Mucosa of descending colon (tissue), 3 donors: ENCODE results near the gene TRAPPC3L. TPM values are rescaled to one million over a fixed set of nuclear protein-coding genes. Genes with fewer than 3 reads are reported as not detected.

ENCODE experiments used
- ATAC-seq: fragments of 200-7000 bp; cut with Tn5 transposase; one replicate; pipeline ENCODE4 v1.9.1; 2020; ENCODE audit warnings: mild to moderate bottlenecking, moderate library complexity
- DNase-seq, 3 donors: peaks; one replicate each; pipeline ENCODE4 v3.0.0-alpha.2; 2020
- H3K36me3 ChIP-seq: fragments of 200-600 bp; one replicate; pipeline ENCODE4 v1.8.0; 2021; ENCODE audit warnings: low read depth, mild to moderate bottlenecking
- H3K4me1 ChIP-seq: fragments of 200-600 bp; one replicate; pipeline ENCODE4 v1.8.0; 2021; ENCODE audit warnings: low read depth, mild to moderate bottlenecking
- H3K4me3 ChIP-seq: fragments of 200-600 bp; one replicate; pipeline ENCODE4 v1.8.0; 2021; ENCODE audit warnings: mild to moderate bottlenecking
- H3K9me3 ChIP-seq: fragments of 200-600 bp; one replicate; pipeline ENCODE4 v1.8.0; 2021; ENCODE audit warnings: mild to moderate bottlenecking
- intact Hi-C, 2 donors: fragments of 100-400 bp; cut with DNase I in 1 of 2; cut with micrococcal nuclease in 1 of 2; formaldehyde crosslinking; loops; one replicate each; pipeline versions ENCODE4 v1.11.0 to v1.11.1; 2022; cut with DNase I, micrococcal nuclease
- total RNA-seq, 3 donors: library from RNA; stranded (reverse); fragmentation: NEBNext Ultra II Directional in 2 of 3; extraction: Animal tissue kit (Norgen Biotek cat#: 25700) in 2 of 3; gene quantifications; one replicate each; pipeline versions ENCODE4 v1.2.1 to v1.2.4, GENCODE V29; 2021 to 2023
- TF ChIP-seq, protein P1 (sequence below): fragments of 200-600 bp; IDR thresholded peaks from one replicate; pipeline ENCODE4 v1.8.0; 2022; ENCODE audit warnings: antibody characterized with exemption, mild to moderate bottlenecking
- donor health status: DM: no; HTN: no; CAD: no; lungs with moderate emphysema.
- donor health status: DM: no; HTN: no; CAD: no.
- donor health status: DM: no; HTN: yes; CAD: no.

TRAPPC3L gene
- total RNA-seq, 3 donors from 2014 or later, result not detected

DNA sequence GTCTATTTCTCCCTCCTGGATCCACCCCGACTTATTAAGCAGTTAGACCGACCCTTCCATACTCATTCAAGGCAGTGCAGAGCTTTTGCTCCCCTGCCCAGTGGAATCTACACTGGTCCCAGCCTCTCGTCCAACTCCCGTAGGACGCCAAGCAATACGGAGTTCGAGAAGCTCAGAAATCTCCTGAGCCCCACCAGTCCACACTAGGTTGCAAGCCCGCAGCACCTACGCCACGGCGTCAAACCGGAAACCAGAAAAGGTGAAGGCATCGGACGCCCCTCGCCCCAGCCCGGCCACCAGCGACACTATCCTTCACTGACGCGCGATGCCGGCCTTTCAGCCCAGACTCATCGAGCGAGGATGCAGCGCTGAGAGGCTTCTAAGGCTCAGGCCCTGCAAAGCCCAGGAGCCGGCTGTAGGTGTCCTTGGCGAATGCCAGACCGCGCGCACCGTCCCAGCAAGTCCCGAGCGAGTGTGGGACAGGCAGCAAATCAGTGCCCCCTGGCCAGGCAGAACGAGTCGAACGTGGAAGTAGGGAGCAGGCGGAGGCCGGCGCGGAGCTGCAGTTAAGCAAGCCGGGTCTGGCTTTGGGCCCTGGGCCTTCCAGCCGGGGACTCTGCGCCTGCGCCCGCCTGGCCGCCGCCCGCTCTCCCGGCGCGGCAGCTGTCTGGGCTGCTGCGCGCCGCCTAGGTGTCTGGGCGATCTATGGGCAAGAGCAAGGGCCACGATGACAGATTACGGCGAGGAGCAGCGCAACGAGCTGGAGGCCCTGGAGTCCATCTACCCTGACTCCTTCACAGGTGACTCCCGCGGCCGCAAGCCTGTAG lies 25.6 kb upstream of the TRAPPC3L start, which contains the start of gene RWDD1:
RWDD1 (plus strand) TSS at position 649 of the 827 bp plus-strand sequence; CDS start at position 728, 79 bp downstream.
- DNase-seq (peak; percentile 99), ATAC-seq (peak; percentile 98)
- H3K4me3 ChIP-seq, result peak within 1 kb of the TSS; percentile 56
- intact Hi-C loops, result no loop called here
- peaks cover 12% of the 10 kb centered on the region for H3K4me1 ChIP-seq
- H3K9me3 ChIP-seq, result no peaks in the 10 kb centered on the region
- TF ChIP-seq, protein P1, sequence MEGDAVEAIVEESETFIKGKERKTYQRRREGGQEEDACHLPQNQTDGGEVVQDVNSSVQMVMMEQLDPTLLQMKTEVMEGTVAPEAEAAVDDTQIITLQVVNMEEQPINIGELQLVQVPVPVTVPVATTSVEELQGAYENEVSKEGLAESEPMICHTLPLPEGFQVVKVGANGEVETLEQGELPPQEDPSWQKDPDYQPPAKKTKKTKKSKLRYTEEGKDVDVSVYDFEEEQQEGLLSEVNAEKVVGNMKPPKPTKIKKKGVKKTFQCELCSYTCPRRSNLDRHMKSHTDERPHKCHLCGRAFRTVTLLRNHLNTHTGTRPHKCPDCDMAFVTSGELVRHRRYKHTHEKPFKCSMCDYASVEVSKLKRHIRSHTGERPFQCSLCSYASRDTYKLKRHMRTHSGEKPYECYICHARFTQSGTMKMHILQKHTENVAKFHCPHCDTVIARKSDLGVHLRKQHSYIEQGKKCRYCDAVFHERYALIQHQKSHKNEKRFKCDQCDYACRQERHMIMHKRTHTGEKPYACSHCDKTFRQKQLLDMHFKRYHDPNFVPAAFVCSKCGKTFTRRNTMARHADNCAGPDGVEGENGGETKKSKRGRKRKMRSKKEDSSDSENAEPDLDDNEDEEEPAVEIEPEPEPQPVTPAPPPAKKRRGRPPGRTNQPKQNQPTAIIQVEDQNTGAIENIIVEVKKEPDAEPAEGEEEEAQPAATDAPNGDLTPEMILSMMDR, result no peak
- no peaks in the 10 kb centered on the region for H3K36me3 ChIP-seq

DNA sequence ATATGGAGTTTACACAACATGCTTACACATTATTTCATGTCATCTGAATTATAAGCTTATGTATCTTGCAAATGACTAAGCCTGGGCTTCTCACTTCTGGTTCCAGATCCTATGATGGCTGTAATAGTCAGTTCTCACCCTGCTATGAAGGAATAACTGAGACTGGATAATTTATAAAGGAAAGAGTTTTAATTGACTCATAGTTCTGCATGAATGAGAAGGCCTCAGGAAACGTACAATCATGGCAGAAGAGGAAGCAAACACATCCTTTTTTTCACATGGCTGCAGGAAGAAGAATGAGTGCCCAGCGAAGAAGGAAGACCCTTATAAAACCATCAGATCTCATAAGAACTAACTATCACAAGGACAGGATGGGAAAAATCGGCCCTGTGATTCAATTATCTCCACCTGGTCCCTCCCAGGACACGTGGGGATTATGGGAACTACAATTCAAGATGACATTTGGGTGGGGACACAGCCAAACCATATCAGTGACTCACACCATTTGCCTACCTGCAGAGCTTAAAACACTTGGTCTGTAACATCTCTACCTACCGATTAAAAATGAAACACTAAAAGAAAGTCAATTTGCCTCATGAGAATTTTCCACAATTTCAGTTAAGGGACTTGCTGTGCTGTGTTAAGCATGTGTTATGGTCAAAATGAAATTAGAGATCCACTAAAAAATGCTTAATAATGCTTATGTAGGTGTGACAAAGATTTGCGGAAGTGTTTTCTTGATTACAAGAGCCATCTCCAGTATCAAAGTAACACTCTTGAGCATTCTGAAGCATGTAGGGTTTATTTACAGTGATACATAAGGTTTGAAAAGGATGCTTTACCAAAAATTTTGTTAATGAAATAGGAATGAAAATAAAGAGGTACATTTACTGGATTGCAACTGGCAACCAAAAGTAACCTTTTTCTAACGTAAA lies 23.6 kb upstream of the TRAPPC3L start:
- TF ChIP-seq, protein P1, result no peak
- Histone ChIP-seq H3K9me3 (no peaks in the 10 kb centered on the region), H3K4me1 (peaks cover 12% of the 10 kb centered on the region), H3K36me3 (no peaks in the 10 kb centered on the region), H3K4me3 (no peak overlapping the region)
- ATAC-seq, result no peak
- DNase-seq, result no peak
- intact Hi-C loops, result no loop called here

DNA sequence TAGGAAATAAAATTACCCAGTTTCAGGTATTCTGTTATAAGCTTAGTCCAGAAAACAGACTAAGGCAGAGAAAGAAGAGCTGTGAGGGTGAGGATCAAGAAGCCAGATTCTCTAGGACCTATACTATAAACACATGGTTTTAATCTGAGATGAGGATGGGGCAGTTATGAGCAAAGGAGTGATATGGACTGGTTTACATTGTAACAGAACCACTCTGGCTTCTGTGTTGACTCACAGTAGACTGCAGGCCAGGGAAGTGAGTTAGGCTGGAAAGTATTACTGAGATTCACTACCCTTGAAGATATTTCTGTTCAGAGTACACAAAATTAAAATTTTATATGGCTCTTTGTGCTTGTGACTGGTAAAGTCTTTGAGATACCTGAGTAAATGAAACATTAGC lies 22.6 kb upstream of the TRAPPC3L start:
- Histone ChIP-seq H3K4me3 (no peak overlapping the region), H3K36me3 (no peaks in the 10 kb centered on the region), H3K9me3 (no peaks in the 10 kb centered on the region), H3K4me1 (peaks cover 12% of the 10 kb centered on the region)
- intact Hi-C loops, result no loop called here
- TF ChIP-seq, protein P1, result no peak
- DNase-seq (no peak), ATAC-seq (no peak)

DNA sequence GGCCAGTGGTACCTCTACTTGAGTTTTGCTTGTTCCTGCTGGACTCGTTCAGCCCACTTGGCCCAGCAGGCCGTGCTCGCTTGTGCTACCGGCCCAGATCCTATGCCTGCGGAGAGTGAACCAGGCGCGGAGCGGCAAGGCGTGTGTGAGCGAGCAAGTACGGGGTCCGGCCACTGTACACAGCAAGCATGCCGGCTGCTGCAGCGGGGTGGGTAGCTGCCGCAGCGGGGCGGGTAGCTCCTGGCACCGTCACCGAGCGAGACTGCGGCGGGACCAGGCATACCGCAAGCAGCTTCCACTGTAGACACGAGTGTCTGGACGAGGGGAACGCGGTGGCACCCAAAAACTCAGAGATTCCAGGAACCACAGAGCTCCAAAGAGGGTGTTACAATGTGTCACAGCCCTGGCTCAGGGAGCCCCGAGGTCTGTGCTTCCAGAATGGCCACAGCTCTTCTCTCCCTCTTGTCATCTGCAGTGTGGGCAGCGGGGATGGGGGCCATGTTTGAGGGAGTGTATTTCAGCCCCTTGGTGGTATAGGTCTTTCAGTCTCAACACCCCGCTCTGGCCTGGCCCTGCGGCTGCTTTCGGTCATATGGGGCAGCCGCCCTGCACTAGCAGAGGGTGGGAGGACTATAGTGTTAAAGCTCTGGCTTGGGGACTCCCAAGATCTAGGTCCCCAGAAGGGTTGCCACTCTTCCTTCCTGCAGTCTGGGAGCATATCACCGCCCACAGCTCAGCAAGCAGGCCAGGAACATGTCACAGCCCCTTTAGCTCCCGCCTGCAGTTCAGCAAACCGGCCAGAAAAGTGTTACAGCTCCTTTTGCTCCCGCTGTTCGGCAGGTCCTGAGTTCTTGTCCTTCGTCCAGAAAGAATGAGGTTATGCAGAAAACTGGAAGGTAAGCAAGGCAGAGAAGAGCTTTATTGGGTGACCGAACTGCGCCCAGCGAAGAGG lies 19.7 kb upstream of the TRAPPC3L start:
- peak; percentile 34 for ATAC-seq
- Histone ChIP-seq H3K4me3 (no peak overlapping the region), H3K36me3 (no peaks in the 10 kb centered on the region), H3K4me1 (peaks cover 4% of the 10 kb centered on the region), H3K9me3 (no peaks in the 10 kb centered on the region)
- DNase-seq, result peak in 2 of 3 donors; percentile 7 to 53
- intact Hi-C loops, result no loop called here
- TF ChIP-seq, protein P1, result no peak

DNA sequence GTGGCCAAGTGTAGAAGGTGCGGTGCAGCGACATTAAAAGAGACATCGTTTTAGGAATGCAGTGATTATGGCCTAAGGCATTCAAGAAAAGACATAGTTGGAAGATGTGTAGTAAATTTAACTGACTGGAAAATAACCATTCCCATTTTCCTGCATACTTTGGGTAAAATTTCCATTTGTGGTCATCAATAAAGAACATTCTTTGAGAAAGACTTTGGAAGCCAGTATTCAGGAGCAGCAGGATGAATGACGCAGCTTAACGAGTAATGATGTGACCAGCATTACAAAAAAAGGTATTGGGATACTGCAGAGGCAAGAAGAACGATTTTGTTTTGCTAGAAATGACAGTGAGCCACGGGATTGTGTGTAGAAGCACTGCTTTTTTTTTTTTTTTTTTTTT lies 18.8 kb upstream of the TRAPPC3L start:
- intact Hi-C loops, result no loop called here
- ATAC-seq (no peak), DNase-seq (no peak)
- H3K36me3 ChIP-seq, result no peaks in the 10 kb centered on the region
- TF ChIP-seq, protein P1, result no peak
- no peak overlapping the region for H3K4me3 ChIP-seq
- no peaks in the 10 kb centered on the region for H3K4me1 ChIP-seq
- H3K9me3 ChIP-seq, result no peaks in the 10 kb centered on the region
